Astrocyte (in vitro differentiated cells and primary cell): ENCODE data around the gene PCSK5. TPM values are rescaled to one million over a fixed set of nuclear protein-coding genes. Genes with fewer than 3 reads are reported as not detected.

ENCODE experiments used
- DNase-seq: peaks from one replicate; pipeline ENCODE4 v3.0.0-alpha.2; 2010; ENCODE audit warnings: low read depth
- FAIRE-seq: peaks from 2 replicates; lab custom pipeline; 2011; peaks lifted over from hg19 to GRCh38; lab: Jason Lieb, UNC
- H2AFZ ChIP-seq: 2 replicates; pipeline ENCODE4 v1.6.0; 2012; ENCODE audit warnings: low read depth, low read length, inconsistent platforms
- H3K27ac ChIP-seq: 2 replicates; pipeline ENCODE4 v1.5.1; 2011; ENCODE audit warnings: low read depth, low read length, inconsistent platforms
- H3K27me3 ChIP-seq: 2 replicates; pipeline ENCODE4 v1.6.0; 2011; ENCODE audit warnings: low read length, inconsistent platforms; ENCODE audit not compliant: insufficient read depth
- H3K36me3 ChIP-seq: 2 replicates; pipeline ENCODE4 v1.5.1; 2011; ENCODE audit warnings: low read length, inconsistent platforms; ENCODE audit not compliant: insufficient read depth
- H3K4me1 ChIP-seq: 2 replicates; pipeline ENCODE4 v1.5.1; 2011; ENCODE audit warnings: low read length, inconsistent platforms; ENCODE audit not compliant: insufficient read depth
- H3K4me2 ChIP-seq: 2 replicates; pipeline ENCODE4 v1.6.0; 2012; ENCODE audit warnings: low read length, inconsistent platforms
- H3K4me3 ChIP-seq: 2 replicates; pipeline ENCODE4 v1.5.1; 2011; ENCODE audit warnings: low read depth, mild to moderate bottlenecking, low read length, inconsistent platforms; ENCODE audit not compliant: insufficient read depth
- H3K79me2 ChIP-seq: 2 replicates; pipeline ENCODE4 v1.6.0; 2012; ENCODE audit warnings: mild to moderate bottlenecking, low read length, inconsistent platforms; ENCODE audit not compliant: insufficient read depth
- H3K9ac ChIP-seq: 2 replicates; pipeline ENCODE4 v1.6.0; 2012; ENCODE audit warnings: mild to moderate bottlenecking, low read length, inconsistent platforms
- H3K9me3 ChIP-seq: 2 replicates; pipeline ENCODE4 v1.5.1; 2012; ENCODE audit warnings: low read depth, mild to moderate bottlenecking, low read length, inconsistent platforms; ENCODE audit not compliant: insufficient read depth
- H4K20me1 ChIP-seq: 2 replicates; pipeline ENCODE4 v1.6.0; 2012; ENCODE audit warnings: low read length, inconsistent platforms; ENCODE audit not compliant: insufficient read depth
- H3K27ac Mint-ChIP-seq: one replicate; pipeline ENCODE4 v1.8.0; 2021; ENCODE audit warnings: mild to moderate bottlenecking, mixed read lengths; ENCODE audit not compliant: unreplicated experiment
- H3K27me3 Mint-ChIP-seq: one replicate; pipeline ENCODE4 v1.8.0; 2021; ENCODE audit warnings: low read depth, mixed read lengths; ENCODE audit not compliant: unreplicated experiment
- H3K36me3 Mint-ChIP-seq: one replicate; pipeline ENCODE4 v1.8.0; 2021; ENCODE audit warnings: low read depth, mixed read lengths; ENCODE audit not compliant: unreplicated experiment
- H3K4me1 Mint-ChIP-seq: one replicate; pipeline ENCODE4 v1.8.0; 2021; ENCODE audit warnings: low read depth, mixed read lengths; ENCODE audit not compliant: unreplicated experiment
- H3K4me3 Mint-ChIP-seq: one replicate; pipeline ENCODE4 v1.8.0; 2021; ENCODE audit warnings: mild to moderate bottlenecking, moderate library complexity, mixed read lengths; ENCODE audit not compliant: unreplicated experiment
- H3K9me3 Mint-ChIP-seq: one replicate; pipeline ENCODE4 v1.8.0; 2021; ENCODE audit warnings: mild to moderate bottlenecking, mixed read lengths; ENCODE audit not compliant: unreplicated experiment
- EZH2 ChIP-seq: IDR thresholded peaks from 2 replicates; pipeline ENCODE4 v1.6.1; 2012; ENCODE audit warnings: mild to moderate bottlenecking, low read length, inconsistent platforms; ENCODE audit not compliant: insufficient read depth
- total RNA-seq: library from RNA; stranded (reverse); gene quantifications from 2 replicates; pipeline ENCODE4 v1.2.1, GENCODE V29; 2021
- TF ChIP-seq, protein P1 (sequence below): IDR thresholded peaks from 2 replicates; pipeline ENCODE4 v1.5.1; 2011; ENCODE audit warnings: low read depth, mild to moderate bottlenecking, inconsistent platforms, low read length, moderate library complexity; ENCODE audit not compliant: insufficient read depth

PCSK5 gene
- total RNA-seq, 1 donor from 2014 or later = 13.1 TPM

DNA sequence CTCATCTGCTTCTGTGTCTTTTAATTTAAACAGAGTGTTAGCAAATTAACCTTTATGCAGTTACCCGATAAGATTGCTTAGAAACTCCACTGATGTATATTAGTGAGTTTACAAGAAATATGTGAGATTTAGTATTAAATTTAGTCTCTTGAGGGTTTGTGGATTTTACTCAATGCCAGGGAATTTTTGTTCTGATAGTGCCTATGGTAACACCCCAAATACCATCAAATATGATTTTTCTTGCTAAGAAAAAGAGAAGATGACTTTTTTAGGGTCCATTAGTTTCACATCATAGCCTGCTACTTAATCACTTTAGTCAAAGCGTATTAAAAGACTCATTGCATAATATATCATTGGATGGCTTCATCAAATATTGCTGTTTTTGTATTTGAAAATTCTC is 224.9 kb downstream of the PCSK5 start:
- H4K20me1 ChIP-seq = no peaks in the 10 kb centered on the region
- DNase-seq (peak; percentile 40), FAIRE-seq (no peak)
- peaks cover 1% of the 10 kb centered on the region for H3K4me1 Mint-ChIP-seq
- no peaks in the 10 kb centered on the region for H3K79me2 ChIP-seq
- H3K27me3 Mint-ChIP-seq = no peaks in the 10 kb centered on the region
- H3K9me3 ChIP-seq = no peaks in the 10 kb centered on the region
- no peaks in the 10 kb centered on the region for H3K9me3 Mint-ChIP-seq
- no peak overlapping the region for H3K4me3 ChIP-seq
- H3K27me3 ChIP-seq = no peaks in the 10 kb centered on the region
- H3K4me2 ChIP-seq = no peak overlapping the region
- H3K27ac ChIP-seq = no peak overlapping the region
- H3K36me3 ChIP-seq = no peaks in the 10 kb centered on the region
- TF ChIP-seq EZH2 = no peak
- TF ChIP-seq, protein P1, sequence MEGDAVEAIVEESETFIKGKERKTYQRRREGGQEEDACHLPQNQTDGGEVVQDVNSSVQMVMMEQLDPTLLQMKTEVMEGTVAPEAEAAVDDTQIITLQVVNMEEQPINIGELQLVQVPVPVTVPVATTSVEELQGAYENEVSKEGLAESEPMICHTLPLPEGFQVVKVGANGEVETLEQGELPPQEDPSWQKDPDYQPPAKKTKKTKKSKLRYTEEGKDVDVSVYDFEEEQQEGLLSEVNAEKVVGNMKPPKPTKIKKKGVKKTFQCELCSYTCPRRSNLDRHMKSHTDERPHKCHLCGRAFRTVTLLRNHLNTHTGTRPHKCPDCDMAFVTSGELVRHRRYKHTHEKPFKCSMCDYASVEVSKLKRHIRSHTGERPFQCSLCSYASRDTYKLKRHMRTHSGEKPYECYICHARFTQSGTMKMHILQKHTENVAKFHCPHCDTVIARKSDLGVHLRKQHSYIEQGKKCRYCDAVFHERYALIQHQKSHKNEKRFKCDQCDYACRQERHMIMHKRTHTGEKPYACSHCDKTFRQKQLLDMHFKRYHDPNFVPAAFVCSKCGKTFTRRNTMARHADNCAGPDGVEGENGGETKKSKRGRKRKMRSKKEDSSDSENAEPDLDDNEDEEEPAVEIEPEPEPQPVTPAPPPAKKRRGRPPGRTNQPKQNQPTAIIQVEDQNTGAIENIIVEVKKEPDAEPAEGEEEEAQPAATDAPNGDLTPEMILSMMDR = no peak
- H3K9ac ChIP-seq = no peak overlapping the region
- no peaks in the 10 kb centered on the region for H3K4me1 ChIP-seq
- H2AFZ ChIP-seq = no peak overlapping the region
- no peak overlapping the region for H3K4me3 Mint-ChIP-seq
- H3K36me3 Mint-ChIP-seq = no peaks in the 10 kb centered on the region
- H3K27ac Mint-ChIP-seq = no peak overlapping the region

GRCh38 chr9:76115982-76116646 is 225.6 kb downstream of the PCSK5 start:
- no peaks in the 10 kb centered on the region for H4K20me1 ChIP-seq
- Mint-ChIP-seq H3K36me3 (no peaks in the 10 kb centered on the region), H3K4me3 (no peak overlapping the region), H3K9me3 (no peaks in the 10 kb centered on the region), H3K27me3 (no peaks in the 10 kb centered on the region), H3K27ac (no peak overlapping the region), H3K4me1 (no peaks in the 10 kb centered on the region)
- H3K4me3 ChIP-seq = no peak overlapping the region
- H3K36me3 ChIP-seq = no peaks in the 10 kb centered on the region
- H3K79me2 ChIP-seq = no peaks in the 10 kb centered on the region
- TF ChIP-seq, protein P1 = no peak
- TF ChIP-seq EZH2 = no peak
- no peaks in the 10 kb centered on the region for H3K9me3 ChIP-seq
- FAIRE-seq = no peak
- no peak overlapping the region for H2AFZ ChIP-seq
- no peak for DNase-seq
- no peak overlapping the region for H3K4me2 ChIP-seq
- H3K4me1 ChIP-seq = no peaks in the 10 kb centered on the region
- no peak overlapping the region for H3K27ac ChIP-seq
- H3K27me3 ChIP-seq = no peaks in the 10 kb centered on the region
- no peak overlapping the region for H3K9ac ChIP-seq

DNA sequence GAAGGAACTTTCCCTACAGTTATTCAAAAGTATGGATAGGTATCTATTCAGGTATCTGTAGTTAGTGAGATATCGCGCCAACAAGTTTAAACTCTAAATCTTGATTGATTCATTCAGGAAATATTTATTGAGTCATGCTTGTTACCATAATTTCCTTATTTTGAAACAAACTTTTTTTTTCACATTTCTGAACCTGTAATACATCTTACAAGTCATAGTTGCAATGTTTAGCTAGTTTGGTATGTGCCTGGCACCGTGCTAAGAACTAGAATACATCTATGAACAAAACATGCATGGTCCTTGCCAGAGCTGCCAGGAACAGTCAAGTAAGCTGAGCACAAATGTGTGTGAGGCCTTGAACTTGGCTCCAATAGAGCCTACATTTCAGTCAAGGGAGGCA is 226.4 kb downstream of the PCSK5 start:
- H3K36me3 Mint-ChIP-seq = no peaks in the 10 kb centered on the region
- DNase-seq (peak; percentile 37), FAIRE-seq (no peak)
- Histone ChIP-seq H3K79me2 (no peaks in the 10 kb centered on the region), H3K27ac (no peak overlapping the region), H3K9me3 (no peaks in the 10 kb centered on the region), H2AFZ (no peak overlapping the region), H3K4me1 (no peaks in the 10 kb centered on the region), H3K9ac (no peak overlapping the region), H3K4me2 (no peak overlapping the region), H4K20me1 (no peaks in the 10 kb centered on the region), H3K36me3 (no peaks in the 10 kb centered on the region), H3K4me3 (no peak overlapping the region), H3K27me3 (no peaks in the 10 kb centered on the region)
- H3K4me1 Mint-ChIP-seq = no peaks in the 10 kb centered on the region
- no peaks in the 10 kb centered on the region for H3K9me3 Mint-ChIP-seq
- no peak for TF ChIP-seq EZH2
- TF ChIP-seq, protein P1 = no peak
- no peak overlapping the region for H3K27ac Mint-ChIP-seq
- no peaks in the 10 kb centered on the region for H3K27me3 Mint-ChIP-seq
- no peak overlapping the region for H3K4me3 Mint-ChIP-seq
